Measurements from ENCODE around the gene SEMA4B.

GRCh38 chr15:90159213-90159612 is 41.9 kb upstream of the SEMA4B start:
- TF ChIP-seq, protein P1, sequence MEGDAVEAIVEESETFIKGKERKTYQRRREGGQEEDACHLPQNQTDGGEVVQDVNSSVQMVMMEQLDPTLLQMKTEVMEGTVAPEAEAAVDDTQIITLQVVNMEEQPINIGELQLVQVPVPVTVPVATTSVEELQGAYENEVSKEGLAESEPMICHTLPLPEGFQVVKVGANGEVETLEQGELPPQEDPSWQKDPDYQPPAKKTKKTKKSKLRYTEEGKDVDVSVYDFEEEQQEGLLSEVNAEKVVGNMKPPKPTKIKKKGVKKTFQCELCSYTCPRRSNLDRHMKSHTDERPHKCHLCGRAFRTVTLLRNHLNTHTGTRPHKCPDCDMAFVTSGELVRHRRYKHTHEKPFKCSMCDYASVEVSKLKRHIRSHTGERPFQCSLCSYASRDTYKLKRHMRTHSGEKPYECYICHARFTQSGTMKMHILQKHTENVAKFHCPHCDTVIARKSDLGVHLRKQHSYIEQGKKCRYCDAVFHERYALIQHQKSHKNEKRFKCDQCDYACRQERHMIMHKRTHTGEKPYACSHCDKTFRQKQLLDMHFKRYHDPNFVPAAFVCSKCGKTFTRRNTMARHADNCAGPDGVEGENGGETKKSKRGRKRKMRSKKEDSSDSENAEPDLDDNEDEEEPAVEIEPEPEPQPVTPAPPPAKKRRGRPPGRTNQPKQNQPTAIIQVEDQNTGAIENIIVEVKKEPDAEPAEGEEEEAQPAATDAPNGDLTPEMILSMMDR (IDR thresholded peaks at IDR 0.05) = no peak
- TF ChIP-seq POLR2A (IDR thresholded peaks at IDR 0.05) = no peak

Data from Peyer's patch (tissue), 4 donors.